Aorta (tissue), 5 donors: Measurements from ENCODE around the gene ZNF778. TPM values are rescaled to one million over a fixed set of nuclear protein-coding genes. Genes with fewer than 3 reads are reported as not detected.
A peak's percentile ranks its signal among the peaks of the same experiment; 100 is the strongest.

Source experiments
- ATAC-seq: fragments of 200-7000 bp; cut with Tn5 transposase; one replicate; pipeline ENCODE4 v1.9.1; 2022; ENCODE audit warnings: moderate library complexity; ENCODE audit not compliant: low FRiP score
- DNase-seq, 2 donors: peaks; one replicate each; pipeline ENCODE4 v3.0.0-alpha.2; 2020
- H3K27ac ChIP-seq, 2 donors: one replicate each; pipeline ENCODE4 v1.5.1; 2013; ENCODE audit warnings: low read length in 2 of 2, mild to moderate bottlenecking in 2 of 2, moderate library complexity in 2 of 2, control low read depth in 1 of 2, inconsistent platforms in 1 of 2, low read depth in 1 of 2
- H3K27me3 ChIP-seq, 2 donors: one replicate each; pipeline ENCODE4 v1.6.1; 2013; ENCODE audit warnings: control low read depth in 1 of 2, low read length in 1 of 2, mild to moderate bottlenecking in 1 of 2, moderate library complexity in 1 of 2; ENCODE audit not compliant: insufficient read depth in 2 of 2, control insufficient read depth in 1 of 2
- H3K36me3 ChIP-seq, 2 donors: one replicate each; pipeline ENCODE4 v1.6.1; 2013; ENCODE audit warnings: control low read depth in 1 of 2, low read length in 1 of 2, mild to moderate bottlenecking in 1 of 2; ENCODE audit not compliant: insufficient read depth in 2 of 2, control insufficient read depth in 1 of 2
- H3K4me1 ChIP-seq, 2 donors: one replicate each; pipeline ENCODE4 v1.6.1; 2013; ENCODE audit warnings: low read length in 2 of 2, control low read depth in 1 of 2, mild to moderate bottlenecking in 1 of 2, moderate library complexity in 1 of 2; ENCODE audit not compliant: insufficient read depth in 2 of 2, control insufficient read depth in 1 of 2
- H3K4me3 ChIP-seq, 2 donors: one replicate each; pipeline ENCODE4 v1.5.1; 2013; ENCODE audit warnings: low read length in 2 of 2, control low read depth in 1 of 2, mild to moderate bottlenecking in 1 of 2
- H3K9me3 ChIP-seq: one replicate; pipeline ENCODE4 v1.6.1; 2013; ENCODE audit warnings: mild to moderate bottlenecking, low read length; ENCODE audit not compliant: control insufficient read depth
- WGBS, 2 donors: extraction: QIAGEN DNeasy Blood & Tissue Kit; methylation state at CpG; one replicate each; pipeline ENCODE4 v1.1.7; 2013; 5-methylcytosine and 5-hydroxymethylcytosine counted together
- intact Hi-C, 2 donors: fragments of 100-400 bp; cut with DNase I; formaldehyde crosslinking; loops; one replicate each; pipeline versions ENCODE4 v1.14.2 to v1.15.0; 2022
- polyA plus RNA-seq, 2 donors: library from polyadenylated mRNA; stranded (reverse); fragments of 200-250 nt; gene quantifications; one replicate each; pipeline ENCODE4 v1.2.3, GENCODE V29; 2013
- total RNA-seq, 2 donors: library from RNA; stranded (reverse); fragmentation: NEBNext Ultra II Directional; extraction: Animal tissue kit (Norgen Biotek cat#: 25700); gene quantifications; one replicate each; pipeline ENCODE4 v1.2.1, GENCODE V29; 2021
- donor health status: healthy with polysubstance abuse.
- donor health status: Bipolar disorder and iron deficiency.
- donor health status: DM: no; HTN: no; CAD: no.
- donor health status: DM: no; HTN: no; CAD: no.
- donor health status: DM: yes; HTN: yes; CAD: no.

Gene ZNF778
- total and polyA plus RNA-seq, 4 donors: 2.6 to 14.9 (median 7.9) TPM

DNA sequence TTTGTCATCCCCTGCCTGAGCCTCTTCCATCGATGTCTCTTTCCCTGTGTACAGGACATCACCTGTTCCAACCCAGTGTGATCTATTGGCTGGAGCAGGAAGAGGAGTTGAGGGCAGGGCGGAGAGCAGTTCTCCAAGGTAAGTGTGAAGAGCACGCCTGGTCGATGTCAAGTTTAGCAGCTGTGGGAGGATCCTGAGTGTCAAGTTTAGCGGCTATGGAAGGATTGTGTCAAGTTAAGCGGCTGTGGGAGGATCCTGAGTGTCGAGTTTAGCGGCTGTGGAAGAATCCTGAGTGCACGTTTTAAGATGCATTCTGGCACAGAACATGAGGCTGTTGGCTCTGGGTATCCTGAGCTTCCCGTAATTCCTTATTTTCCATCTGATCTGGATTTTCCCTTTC lies 7.2 kb downstream of the ZNF778 start:
- intact Hi-C loops: no loop called here
- H3K27ac ChIP-seq: no peak overlapping the region
- peaks cover 3% of the 10 kb centered on the region for H3K9me3 ChIP-seq
- WGBS, 2 donors: 94 to 96% methylated on average over 10 of the region's 10 CpGs
- peaks cover 18 to 24% of the 10 kb centered on the region in 2 donors for H3K36me3 ChIP-seq
- no peaks in the 10 kb centered on the region for H3K27me3 ChIP-seq
- no peak for ATAC-seq
- H3K4me1 ChIP-seq: no peaks in the 10 kb centered on the region
- no peak overlapping the region for H3K4me3 ChIP-seq
- DNase-seq: peak in 1 of 2 donors; percentile 2

DNA sequence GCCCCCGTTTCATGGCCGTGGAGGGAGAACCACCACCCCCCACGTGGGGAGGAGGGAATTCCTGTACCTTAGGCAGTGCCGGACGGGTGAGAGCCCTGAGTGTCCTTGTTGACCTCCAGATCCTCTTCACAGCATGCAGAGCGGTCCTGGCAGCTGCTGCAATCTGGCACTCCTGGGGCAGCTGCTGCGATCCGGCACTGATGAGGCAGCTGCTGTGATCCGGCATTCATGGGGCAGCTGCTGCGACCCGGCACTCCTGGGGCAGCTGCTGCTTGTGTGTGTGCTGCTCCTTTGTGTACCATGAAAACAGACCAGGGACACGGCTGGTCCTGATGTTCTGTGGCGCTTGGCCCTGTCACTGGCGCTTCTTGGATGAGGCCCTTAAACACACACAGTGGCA lies 12.8 kb downstream of the ZNF778 start:
- Histone ChIP-seq H3K27ac (no peak overlapping the region), H3K4me3 (no peak overlapping the region), H3K9me3 (peaks cover 3% of the 10 kb centered on the region), H3K27me3 (no peaks in the 10 kb centered on the region), H3K36me3 (peaks cover 23 to 24% of the 10 kb centered on the region in 2 donors), H3K4me1 (no peaks in the 10 kb centered on the region)
- intact Hi-C loops: loop anchor here in 1 of 2 donors (10.0 kb wide), 1 partner anchor 415 kb away; no protein-coding TSS in a partner anchor
- 96 to 98% methylated on average over 14 of the region's 14 CpGs for WGBS, 2 donors
- DNase-seq: peak in 1 of 2 donors; percentile 51
- ATAC-seq: no peak

DNA sequence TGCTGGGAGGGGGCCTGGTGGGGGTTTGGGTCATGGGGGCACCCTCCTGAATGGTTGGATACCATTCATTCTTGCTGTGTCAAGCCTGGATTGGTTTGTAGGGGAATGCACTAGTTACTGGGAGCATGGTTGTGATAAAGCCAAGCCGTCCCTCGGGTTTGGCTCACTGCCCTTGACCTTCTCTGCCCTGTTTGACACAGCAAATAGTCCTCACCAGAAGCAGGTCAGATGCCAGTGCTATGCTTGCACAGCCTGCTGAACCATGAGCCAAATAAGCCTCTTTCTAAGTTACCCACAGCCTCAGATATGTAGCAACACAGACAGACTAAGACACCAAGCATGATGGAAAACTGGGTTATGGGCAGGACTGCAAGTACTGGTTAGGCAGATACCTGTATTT lies 14.6 kb downstream of the ZNF778 start:
- no peak overlapping the region for H3K4me3 ChIP-seq
- H3K27ac ChIP-seq: no peak overlapping the region
- peaks cover 15 to 18% of the 10 kb centered on the region in 2 donors for H3K36me3 ChIP-seq
- 87 to 91% methylated on average over 2 of the region's 2 CpGs for WGBS, 2 donors
- DNase-seq: peak in 1 of 2 donors; percentile 22
- peaks cover 3% of the 10 kb centered on the region for H3K9me3 ChIP-seq
- no peaks in the 10 kb centered on the region for H3K27me3 ChIP-seq
- intact Hi-C loops: loop anchor here in 1 of 2 donors (10.0 kb wide), 1 partner anchor 413 kb away; no protein-coding TSS in a partner anchor
- ATAC-seq: no peak
- no peaks in the 10 kb centered on the region for H3K4me1 ChIP-seq

DNA sequence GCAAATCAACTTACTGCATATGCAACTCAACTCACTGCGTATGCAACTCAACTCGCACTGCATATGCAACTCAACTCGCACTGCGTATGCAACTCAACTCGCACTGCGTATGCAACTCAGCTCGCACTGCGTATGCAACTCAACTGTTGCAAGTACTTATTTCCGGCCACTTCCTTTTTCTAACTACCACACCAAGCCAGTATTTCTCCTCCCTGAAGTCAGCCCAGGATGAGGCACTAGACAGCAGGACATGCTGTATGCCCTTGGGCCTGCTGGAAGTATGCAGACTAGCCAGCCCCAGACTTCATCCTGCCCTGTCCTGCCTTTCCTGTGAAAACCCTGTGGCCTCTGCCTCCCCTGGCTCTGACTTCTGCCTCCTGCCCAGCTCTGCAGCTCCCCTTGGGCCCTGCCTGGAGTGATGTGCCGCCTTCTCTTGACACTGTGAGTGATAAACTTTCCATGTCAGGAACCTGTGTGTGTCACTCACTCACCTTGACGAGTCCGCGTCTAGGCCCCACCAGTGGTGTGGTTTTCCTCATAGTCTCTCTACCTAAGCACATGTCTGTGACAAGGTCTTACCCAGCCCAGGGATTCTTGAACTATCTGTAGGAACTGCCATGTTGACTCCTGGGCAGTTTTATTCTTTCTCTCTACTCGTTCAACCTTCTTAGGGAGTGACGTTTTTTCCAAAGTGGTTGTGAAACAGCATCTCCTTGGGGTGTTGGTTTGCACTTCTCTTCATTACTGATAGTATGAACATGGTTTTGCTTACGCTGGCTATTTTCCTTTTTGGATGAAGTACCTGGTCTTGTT lies 16.4 kb downstream of the ZNF778 start:
- ATAC-seq (no peak), DNase-seq (peak in 1 of 2 donors; percentile 53)
- Histone ChIP-seq H3K4me3 (no peak overlapping the region), H3K9me3 (no peaks in the 10 kb centered on the region), H3K4me1 (no peaks in the 10 kb centered on the region), H3K36me3 (peaks cover 5 to 12% of the 10 kb centered on the region in 2 donors), H3K27me3 (no peaks in the 10 kb centered on the region), H3K27ac (no peak overlapping the region)
- intact Hi-C loops: loop anchor here in 1 of 2 donors (10.0 kb wide), 1 partner anchor 411 kb away; no protein-coding TSS in a partner anchor
- WGBS, 2 donors: 95 to 96% methylated on average over 16 of the region's 16 CpGs

DNA sequence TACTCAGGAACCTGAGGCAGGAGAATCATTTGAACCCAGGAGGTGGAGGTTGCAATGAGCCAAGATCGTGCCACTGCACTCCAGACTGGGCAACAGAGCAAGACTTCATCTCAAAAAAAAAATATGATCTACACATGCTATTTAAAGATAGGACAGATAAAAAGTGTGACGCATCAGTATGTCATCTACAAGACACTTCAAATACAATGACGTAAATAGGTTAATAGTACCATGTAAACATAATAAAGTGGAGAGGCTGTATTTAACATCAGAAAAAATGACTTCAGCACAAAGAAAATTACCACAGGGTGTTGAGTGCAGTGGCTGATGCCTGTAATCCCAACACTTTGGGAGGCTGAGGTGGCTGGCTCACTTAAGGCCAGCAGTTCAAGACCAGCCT lies 20.2 kb downstream of the ZNF778 start:
- 84 to 89% methylated on average over 3 of the region's 3 CpGs for WGBS, 2 donors
- Histone ChIP-seq H3K27me3 (no peaks in the 10 kb centered on the region), H3K9me3 (no peaks in the 10 kb centered on the region), H3K4me1 (no peaks in the 10 kb centered on the region), H3K36me3 (peaks cover 0 to 4% of the 10 kb centered on the region in 2 donors), H3K4me3 (no peak overlapping the region), H3K27ac (no peak overlapping the region)
- intact Hi-C loops: loop anchor here in 1 of 2 donors (10.0 kb wide), 1 partner anchor 407 kb away; no protein-coding TSS in a partner anchor
- DNase-seq (no peak), ATAC-seq (no peak)

DNA sequence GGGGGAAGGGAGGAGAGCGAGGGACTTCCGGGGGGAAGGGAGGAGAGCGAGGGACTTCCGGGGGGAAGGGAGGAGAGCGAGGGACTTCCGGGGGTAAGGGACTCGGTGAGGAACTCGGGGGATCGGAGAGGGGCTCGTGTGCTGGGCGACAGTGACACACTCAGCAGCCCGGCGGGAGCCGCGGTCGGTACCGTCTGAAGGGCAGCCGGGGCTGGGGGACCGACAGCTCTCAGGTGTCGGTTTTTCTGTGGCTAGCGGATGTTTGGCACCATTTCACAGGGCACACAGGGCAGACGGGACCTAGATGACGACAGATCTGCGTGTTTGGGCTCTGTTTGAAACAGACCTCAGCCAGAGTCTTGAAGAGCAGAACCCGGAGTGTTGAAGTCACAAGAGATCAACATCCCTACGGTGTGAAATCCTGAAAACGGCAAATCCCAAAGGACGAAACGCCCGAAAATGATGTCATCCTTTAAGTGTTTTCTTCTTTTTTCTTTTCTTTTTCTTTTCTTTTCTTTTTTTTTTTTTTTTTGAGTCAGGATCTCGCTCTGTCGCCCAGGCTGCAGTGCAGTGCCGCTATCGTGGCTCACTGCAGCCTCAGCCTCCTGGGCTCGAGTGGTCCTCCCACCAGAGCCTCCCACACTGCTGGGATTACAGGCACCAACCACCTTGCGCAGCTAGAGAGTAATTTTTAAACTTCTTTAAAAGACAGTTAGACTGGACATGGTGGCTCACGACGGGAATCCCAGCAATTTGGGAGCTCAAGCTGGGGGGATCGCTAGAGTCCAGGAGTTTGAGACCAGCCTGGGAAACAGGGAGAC lies 23.9 kb downstream of the ZNF778 start:
- H3K9me3 ChIP-seq: no peaks in the 10 kb centered on the region
- DNase-seq: peak; percentile 81 to 88
- H3K4me3 ChIP-seq: peak overlapping the region; percentile 49 to 83
- H3K27ac ChIP-seq: peak overlapping the region; percentile 38 to 97
- peak; percentile 88 for ATAC-seq
- 4 to 5% methylated on average over 36 to 39 of the region's 39 CpGs for WGBS, 2 donors
- intact Hi-C loops: loop anchor here (10.0 kb wide), 3 partner anchors 63 to 323 kb away; partner anchors contain the start of gene RPL13 (in 1 of the 2)
- no peaks in the 10 kb centered on the region for H3K36me3 ChIP-seq
- no peaks in the 10 kb centered on the region for H3K4me1 ChIP-seq
- no peaks in the 10 kb centered on the region for H3K27me3 ChIP-seq

DNA sequence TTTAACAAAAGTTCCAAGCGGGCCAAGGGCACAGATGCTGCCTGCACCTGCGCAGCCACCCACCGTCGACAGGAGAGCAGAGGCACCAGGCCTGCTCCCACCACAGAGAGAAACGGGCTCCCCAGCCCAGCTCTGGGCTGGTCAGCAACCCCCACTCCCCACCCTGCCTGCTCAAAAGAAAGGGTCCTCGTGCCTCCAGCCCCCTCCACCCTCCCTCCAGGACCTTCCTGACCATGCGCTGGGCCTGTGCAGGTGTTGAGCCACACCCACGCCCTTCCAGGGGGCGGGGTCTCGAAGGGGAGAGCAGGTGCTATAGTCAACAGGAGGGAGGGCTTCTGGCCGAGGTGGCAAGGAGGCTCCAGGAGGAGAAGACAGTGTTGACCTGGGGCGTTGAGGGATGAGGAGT lies 25.3 kb downstream of the ZNF778 start:
- DNase-seq (no peak), ATAC-seq (no peak)
- WGBS, 2 donors: 42 to 48% methylated on average over 12 of the region's 12 CpGs
- H3K27ac ChIP-seq: no peak overlapping the region
- no peaks in the 10 kb centered on the region for H3K36me3 ChIP-seq
- no peaks in the 10 kb centered on the region for H3K4me1 ChIP-seq
- intact Hi-C loops: loop anchor here (10.0 kb wide), 3 partner anchors 62 to 322 kb away; partner anchors contain the start of gene RPL13 (in 1 of the 2)
- no peaks in the 10 kb centered on the region for H3K9me3 ChIP-seq
- H3K4me3 ChIP-seq: no peak overlapping the region
- no peaks in the 10 kb centered on the region for H3K27me3 ChIP-seq

DNA sequence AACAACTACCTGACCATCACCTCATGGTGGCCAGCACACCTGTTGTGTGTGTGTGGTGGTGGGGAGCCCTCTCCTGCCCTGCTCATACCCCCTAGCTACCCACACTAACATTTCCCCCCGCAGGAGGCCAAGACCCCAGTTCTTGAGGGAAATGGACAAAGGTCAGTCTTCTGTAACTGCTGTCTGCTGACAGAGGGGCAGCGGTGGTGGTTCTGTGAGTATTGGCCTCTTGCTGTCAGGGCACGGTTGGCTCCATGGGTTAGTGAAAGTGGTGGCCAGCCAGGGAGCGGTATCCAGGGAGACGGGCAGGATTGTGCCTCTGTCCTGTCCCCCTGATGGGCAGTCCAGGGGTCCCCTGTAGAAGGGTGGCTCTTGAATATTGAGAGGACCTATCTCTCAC lies 26.2 kb downstream of the ZNF778 start:
- H3K9me3 ChIP-seq: no peaks in the 10 kb centered on the region
- H3K4me1 ChIP-seq: no peaks in the 10 kb centered on the region
- H3K27ac ChIP-seq: no peak overlapping the region
- intact Hi-C loops: loop anchor here (10.0 kb wide), 3 partner anchors 61 to 321 kb away; partner anchors contain the start of gene RPL13 (in 1 of the 2)
- ATAC-seq (no peak), DNase-seq (no peak)
- H3K4me3 ChIP-seq: no peak overlapping the region
- 71 to 79% methylated on average over 5 of the region's 5 CpGs for WGBS, 2 donors
- no peaks in the 10 kb centered on the region for H3K36me3 ChIP-seq
- no peaks in the 10 kb centered on the region for H3K27me3 ChIP-seq
